ENCODE data around the gene RPL39. TPM values are rescaled to one million over a fixed set of nuclear protein-coding genes. Genes with fewer than 3 reads are reported as not detected.

RPL39 gene
- polyA plus RNA-seq, 3 donors, result 1,908 to 2,198 (median 1,931) TPM

DNA sequence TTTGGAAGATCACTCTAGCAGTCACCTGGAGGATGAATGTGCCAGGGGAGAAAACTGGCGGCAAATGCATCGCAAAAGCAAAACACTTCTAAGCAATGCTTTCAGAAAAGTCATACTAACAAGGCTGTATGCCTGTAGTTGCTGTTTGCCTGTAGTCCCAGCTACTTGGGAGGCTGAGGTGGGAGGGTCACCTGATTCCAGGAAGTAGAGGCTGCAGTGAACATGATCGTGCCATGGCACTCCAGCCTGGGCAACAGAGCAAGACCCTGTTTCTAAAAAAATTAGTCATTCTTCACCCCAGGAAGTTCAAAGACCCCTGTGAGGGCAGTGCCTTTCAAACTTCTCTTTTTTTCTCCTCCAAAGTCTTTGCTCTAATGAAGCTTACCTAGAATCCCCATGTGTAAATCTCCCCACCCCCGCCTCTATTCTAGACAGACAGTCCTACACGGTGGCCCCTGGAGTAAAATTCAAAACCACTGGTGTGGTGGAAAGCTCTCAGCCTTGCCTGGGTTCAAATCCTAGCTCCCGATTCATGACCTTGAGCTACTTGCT lies 27.5 kb downstream of the RPL39 start:
- Mint-ChIP-seq H3K36me3 (peaks cover 4 to 12% of the 10 kb centered on the region in 2 donors), H3K4me1 (peaks cover 49% of the 10 kb centered on the region), H3K4me3 (no peak overlapping the region), H3K27ac (peak overlapping the region in 2 of 7 donors; percentile 23 to 60), H3K27me3 (ENCODE audit: low read depth in 3 of 3) (peaks cover 0 to 5% (median 0%) of the 10 kb centered on the region in 3 donors), H3K9me3 (peaks cover 0 to 4% (median 0%) of the 10 kb centered on the region in 7 donors)
- peaks cover 34% of the 10 kb centered on the region for H3K79me2 ChIP-seq (ENCODE audit: insufficient read depth, low read length)
- intact Hi-C loops (cut with micrococcal nuclease), result no loop called here
- peaks cover 15% of the 10 kb centered on the region for H4K20me1 ChIP-seq (ENCODE audit: insufficient read depth, low read length)
- H3K4me1 ChIP-seq (ENCODE audit: control insufficient read depth in 1 of 2, insufficient read depth in 2 of 2, low read length in 2 of 2), result peaks cover 50 to 58% of the 10 kb centered on the region in 2 donors
- H3K9me3 ChIP-seq (replicated peaks in 1 of 2; ENCODE audit: control insufficient read depth in 1 of 2, insufficient read depth in 1 of 2, low read length in 2 of 2), result no peaks in the 10 kb centered on the region
- H3K4me3 ChIP-seq (replicated peaks in 1 of 3; ENCODE audit: low read depth in 2 of 3, low read length in 3 of 3), result no peak overlapping the region
- no peak overlapping the region for H3K9ac ChIP-seq (ENCODE audit: insufficient read depth, low read length, poor library complexity, severe bottlenecking)
- no peak overlapping the region for H3K4me2 ChIP-seq (replicated peaks; ENCODE audit: extremely low read depth, low read length, poor library complexity, severe bottlenecking)
- H3K27ac ChIP-seq (ENCODE audit: low read depth in 1 of 2, low read length in 2 of 2), result no peak overlapping the region
- 100% methylated on average over 1 of the region's 6 CpGs for WGBS (ENCODE audit: insufficient coverage)
- H3K36me3 ChIP-seq (replicated peaks in 1 of 2; ENCODE audit: control insufficient read depth in 1 of 2, insufficient read depth in 2 of 2, low read length in 2 of 2), result no peaks in the 10 kb centered on the region
- no peak for DNase-seq
- no peaks in the 10 kb centered on the region for H3K27me3 ChIP-seq (ENCODE audit: control insufficient read depth in 2 of 2, insufficient read depth in 2 of 2, low read length in 2 of 2)
- no peak overlapping the region for H2AFZ ChIP-seq (ENCODE audit: insufficient read depth, low read depth, low read length, poor library complexity, severe bottlenecking)
- TF ChIP-seq, protein P1, sequence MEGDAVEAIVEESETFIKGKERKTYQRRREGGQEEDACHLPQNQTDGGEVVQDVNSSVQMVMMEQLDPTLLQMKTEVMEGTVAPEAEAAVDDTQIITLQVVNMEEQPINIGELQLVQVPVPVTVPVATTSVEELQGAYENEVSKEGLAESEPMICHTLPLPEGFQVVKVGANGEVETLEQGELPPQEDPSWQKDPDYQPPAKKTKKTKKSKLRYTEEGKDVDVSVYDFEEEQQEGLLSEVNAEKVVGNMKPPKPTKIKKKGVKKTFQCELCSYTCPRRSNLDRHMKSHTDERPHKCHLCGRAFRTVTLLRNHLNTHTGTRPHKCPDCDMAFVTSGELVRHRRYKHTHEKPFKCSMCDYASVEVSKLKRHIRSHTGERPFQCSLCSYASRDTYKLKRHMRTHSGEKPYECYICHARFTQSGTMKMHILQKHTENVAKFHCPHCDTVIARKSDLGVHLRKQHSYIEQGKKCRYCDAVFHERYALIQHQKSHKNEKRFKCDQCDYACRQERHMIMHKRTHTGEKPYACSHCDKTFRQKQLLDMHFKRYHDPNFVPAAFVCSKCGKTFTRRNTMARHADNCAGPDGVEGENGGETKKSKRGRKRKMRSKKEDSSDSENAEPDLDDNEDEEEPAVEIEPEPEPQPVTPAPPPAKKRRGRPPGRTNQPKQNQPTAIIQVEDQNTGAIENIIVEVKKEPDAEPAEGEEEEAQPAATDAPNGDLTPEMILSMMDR (IDR thresholded peaks at IDR 0.05), result no peak

DNA sequence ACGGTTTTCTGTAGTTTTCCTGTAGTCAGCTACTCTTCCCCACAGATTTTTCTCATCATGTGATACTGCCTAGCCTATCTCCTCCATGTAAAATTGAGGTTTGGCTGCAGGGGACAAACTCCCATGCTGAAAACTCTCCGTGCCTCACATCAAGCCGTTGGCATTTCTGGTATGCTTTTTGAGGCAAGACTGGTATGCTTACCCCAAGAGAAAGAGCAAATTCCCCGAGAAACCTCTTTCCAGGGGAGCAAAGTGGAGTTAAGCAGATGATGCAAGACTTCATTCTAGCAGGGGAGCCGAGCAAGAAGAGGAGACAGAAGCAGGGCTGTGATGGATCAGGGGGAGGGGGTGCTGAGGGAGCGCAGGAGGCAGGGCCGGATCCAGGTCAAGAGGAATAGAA lies 28.2 kb downstream of the RPL39 start:
- peaks cover 4 to 12% of the 10 kb centered on the region in 2 donors for H3K36me3 Mint-ChIP-seq
- Histone ChIP-seq H3K4me2 (replicated peaks; ENCODE audit: extremely low read depth, low read length, poor library complexity, severe bottlenecking) (no peak overlapping the region), H3K79me2 (ENCODE audit: insufficient read depth, low read length) (peaks cover 41% of the 10 kb centered on the region), H3K9me3 (replicated peaks in 1 of 2; ENCODE audit: control insufficient read depth in 1 of 2, insufficient read depth in 1 of 2, low read length in 2 of 2) (no peaks in the 10 kb centered on the region), H3K4me3 (replicated peaks in 1 of 3; ENCODE audit: low read depth in 2 of 3, low read length in 3 of 3) (no peak overlapping the region), H3K36me3 (replicated peaks in 1 of 2; ENCODE audit: control insufficient read depth in 1 of 2, insufficient read depth in 2 of 2, low read length in 2 of 2) (no peaks in the 10 kb centered on the region), H3K4me1 (ENCODE audit: control insufficient read depth in 1 of 2, insufficient read depth in 2 of 2, low read length in 2 of 2) (peaks cover 46 to 53% of the 10 kb centered on the region in 2 donors), H2AFZ (ENCODE audit: insufficient read depth, low read depth, low read length, poor library complexity, severe bottlenecking) (no peak overlapping the region), H3K27me3 (ENCODE audit: control insufficient read depth in 2 of 2, insufficient read depth in 2 of 2, low read length in 2 of 2) (no peaks in the 10 kb centered on the region), H3K9ac (ENCODE audit: insufficient read depth, low read length, poor library complexity, severe bottlenecking) (no peak overlapping the region), H3K27ac (ENCODE audit: low read depth in 1 of 2, low read length in 2 of 2) (no peak overlapping the region), H4K20me1 (ENCODE audit: insufficient read depth, low read length) (peaks cover 15% of the 10 kb centered on the region)
- H3K9me3 Mint-ChIP-seq, result peaks cover 0 to 3% (median 0%) of the 10 kb centered on the region in 7 donors
- H3K4me3 Mint-ChIP-seq, result no peak overlapping the region
- H3K4me1 Mint-ChIP-seq, result peaks cover 49% of the 10 kb centered on the region
- H3K27ac Mint-ChIP-seq, result peak overlapping the region in 4 of 7 donors; percentile 28 to 67 (median 62)
- 68% methylated on average over 3 of the region's 7 CpGs for WGBS (ENCODE audit: insufficient coverage)
- DNase-seq, result no peak
- intact Hi-C loops (cut with micrococcal nuclease), result no loop called here
- TF ChIP-seq, protein P1 (IDR thresholded peaks at IDR 0.05), result no peak
- H3K27me3 Mint-ChIP-seq (ENCODE audit: low read depth in 3 of 3), result peaks cover 0 to 5% (median 0%) of the 10 kb centered on the region in 3 donors
